Measurements from ENCODE around the gene SETD3.

- TF ChIP-seq CTCF (IDR thresholded peaks at IDR 0.05) (no peak), EP300 (IDR thresholded peaks at IDR 0.05) (no peak), POLR2A (IDR thresholded peaks at IDR 0.05) (no peak)
Measured at GRCh38 chr14:99430491-99430890, 50.2 kb downstream of the SETD3 start.

Data from ovary (tissue), 3 donors.